AG04449 (cell line): ENCODE results near the gene ACP4.
"Not testable (repeated sequence)": the region's sequence is repeated elsewhere in the genome, so short reads cannot be mapped to it uniquely, and the experiment has no call there.

ENCODE experiments used
- CTCF ChIA-PET: fragments of 350-600 bp; formaldehyde crosslinking; extraction: SDS; loops from one replicate; lab custom pipeline; 2021; ENCODE audit warnings: antibody characterized with exemption; lab: Yijun Ruan, JAX
- POLR2A ChIA-PET: fragments of 400-600, 350-600 bp; formaldehyde crosslinking; extraction: SDS; loops from one replicate; lab custom pipeline; 2020; ENCODE audit warnings: antibody characterized with exemption, inconsistent platforms; lab: Yijun Ruan, JAX
- DNase-seq: peaks from one replicate; pipeline ENCODE4 v3.0.0-alpha.2; 2010; ENCODE audit warnings: low read depth, low spot score
- H3K4me3 ChIP-seq: 2 replicates; pipeline ENCODE4 v1.5.1; 2011; ENCODE audit warnings: low read depth, mild to moderate bottlenecking, control low read depth, low read length
- CTCF ChIP-seq: IDR thresholded peaks from one replicate; pipeline ENCODE4 v1.5.1; 2011; ENCODE audit warnings: mild to moderate bottlenecking, moderate library complexity, low read length, control low read depth, inconsistent platforms; ENCODE audit not compliant: insufficient read depth; ENCODE audit errors: missing control alignments

ACP4 gene

GRCh38 chr19:50768277-50768676, 21.9 kb upstream of the ACP4 start:
- no peak for DNase-seq
- ChIA-PET CTCF (interaction anchor here (1.4 kb wide), 1 partner anchor 43 kb away, joined by 3 read pairs; no protein-coding TSS in a partner anchor), POLR2A (no interaction called here)
- H3K4me3 ChIP-seq, result no peak overlapping the region
- TF ChIP-seq CTCF, result no peak

GRCh38 chr19:50770164-50770563, 20.1 kb upstream of the ACP4 start, which contains the start of gene GPR32:
GPR32 (plus strand) TSS chr19:50770464; CDS start chr19:50770601, 137 bp downstream.
- DNase-seq, H3K4me3 ChIP-seq, CTCF ChIA-PET, POLR2A ChIA-PET: not testable (repeated sequence)

- no peak overlapping the region for H3K4me3 ChIP-seq
- DNase-seq, result no peak
- ChIA-PET POLR2A (no interaction called here), CTCF (no interaction called here)
- TF ChIP-seq CTCF, result no peak
Measured at GRCh38 chr19:50770888-50771287, 19.3 kb upstream of the ACP4 start.

GRCh38 chr19:50772476-50772875, 17.7 kb upstream of the ACP4 start:
- DNase-seq, result no peak
- POLR2A ChIA-PET, result no interaction called here
- no peak for TF ChIP-seq CTCF
- no peak overlapping the region for H3K4me3 ChIP-seq
- CTCF ChIA-PET, result interaction anchor here (2.8 kb wide), 1 partner anchor 10 kb away, joined by 10 read pairs; no protein-coding TSS in a partner anchor

GRCh38 chr19:50772912-50773311, 17.3 kb upstream of the ACP4 start:
- CTCF ChIA-PET, result interaction anchor here (2.8 kb wide), 1 partner anchor 10 kb away, joined by 10 read pairs; no protein-coding TSS in a partner anchor
- POLR2A ChIA-PET, H3K4me3 ChIP-seq, DNase-seq: not testable (repeated sequence)

- POLR2A ChIA-PET, H3K4me3 ChIP-seq, DNase-seq: not testable (repeated sequence)
- CTCF ChIA-PET, result interaction anchor here (2.8 kb wide), 1 partner anchor 9 kb away, joined by 10 read pairs; no protein-coding TSS in a partner anchor
Measured at GRCh38 chr19:50773454-50773853, 16.8 kb upstream of the ACP4 start.

- CTCF ChIA-PET, result interaction anchor here (9.9 kb wide), 1 partner anchor 239 kb away, joined by 148 read pairs; no protein-coding TSS in a partner anchor
- no peak for TF ChIP-seq CTCF
- DNase-seq, result no peak
- no peak overlapping the region for H3K4me3 ChIP-seq
- POLR2A ChIA-PET, result no interaction called here
Measured at GRCh38 chr19:50776131-50776530, 14.1 kb upstream of the ACP4 start.

- ChIA-PET POLR2A (no interaction called here), CTCF (interaction anchor here (0.7 to 9.9 kb wide), 5 partner anchors 27 to 240 kb away, joined by 3 to 148 read pairs (median 6); no protein-coding TSS in a partner anchor)
- TF ChIP-seq CTCF, result no peak
- no peak overlapping the region for H3K4me3 ChIP-seq
- no peak for DNase-seq
Measured at GRCh38 chr19:50777261-50777660, 13.0 kb upstream of the ACP4 start.
